ENCODE results near the gene PIPOX. TPM values are rescaled to one million over a fixed set of nuclear protein-coding genes. Genes with fewer than 3 reads are reported as not detected.

The PIPOX gene
- total RNA-seq, 2 donors from 2014 or later = 4.3 to 7.8 TPM

GRCh38 chr17:29005936-29006511 lies 36.9 kb upstream of the PIPOX start, which contains the start of gene SEZ6:
SEZ6 (minus strand) TSS chr17:29006033; CDS start chr17:29005869, 164 bp downstream.
- TF ChIP-seq CTCF (IDR thresholded peaks at IDR 0.05) = peak; percentile 49
- DNase-seq (ENCODE audit: low spot score) = no peak
- peaks cover 6% of the 10 kb centered on the region for H3K27me3 ChIP-seq (replicated peaks; ENCODE audit: insufficient read depth)
- no peak within 1 kb of the TSS for H3K27ac ChIP-seq
- no peak within 1 kb of the TSS for H3K4me3 ChIP-seq
- H3K36me3 ChIP-seq = no peaks in the 10 kb centered on the region
- no peak for ATAC-seq (ENCODE audit: insufficient number of reproducible peaks, low FRiP score, low read depth)
- H3K4me1 ChIP-seq (ENCODE audit: control insufficient read depth in 1 of 2, low read depth in 2 of 2) = no peaks in the 10 kb centered on the region
- no peaks in the 10 kb centered on the region for H3K9me3 ChIP-seq

- Histone ChIP-seq H3K27ac (no peak overlapping the region), H3K36me3 (no peaks in the 10 kb centered on the region), H3K4me1 (ENCODE audit: control insufficient read depth in 1 of 2, low read depth in 2 of 2) (no peaks in the 10 kb centered on the region), H3K4me3 (no peak overlapping the region), H3K27me3 (replicated peaks; ENCODE audit: insufficient read depth) (peaks cover 6% of the 10 kb centered on the region), H3K9me3 (no peaks in the 10 kb centered on the region)
- no peak for TF ChIP-seq CTCF (IDR thresholded peaks at IDR 0.05)
- DNase-seq (ENCODE audit: low spot score) (no peak), ATAC-seq (ENCODE audit: insufficient number of reproducible peaks, low FRiP score, low read depth) (no peak)
These were observed 35.5 kb upstream of the PIPOX start for GRCh38 chr17:29007456-29007855.

DNA sequence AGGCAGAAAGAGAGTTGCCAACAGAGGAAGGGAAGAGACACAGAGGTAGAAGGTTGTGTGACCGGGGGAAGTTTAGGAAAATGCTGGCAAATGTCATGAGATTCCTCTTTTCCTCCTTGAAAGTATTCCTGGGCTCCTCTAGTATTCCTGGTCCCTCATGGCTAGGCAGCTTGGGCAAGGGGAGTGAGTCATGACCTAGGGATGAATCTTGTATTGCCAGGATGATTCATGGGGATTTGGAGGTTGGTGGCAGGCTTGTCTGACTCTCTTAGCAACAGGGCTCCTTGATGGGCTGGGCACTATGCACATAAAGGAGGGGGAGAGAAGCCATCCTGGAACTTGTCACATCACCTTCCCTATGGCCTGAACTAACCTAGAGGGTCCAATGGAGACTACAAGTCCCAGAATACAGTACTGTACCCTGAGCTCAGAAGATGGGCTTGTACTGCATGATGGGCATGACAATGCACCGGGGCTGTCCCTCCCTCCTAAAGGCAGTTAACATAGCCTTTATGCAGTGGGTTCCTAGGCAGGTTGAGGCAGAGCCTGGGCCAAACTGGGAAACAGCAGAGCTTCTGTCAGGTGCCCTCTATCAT lies 35.0 kb upstream of the PIPOX start:
- H3K4me1 ChIP-seq (ENCODE audit: control insufficient read depth in 1 of 2, low read depth in 2 of 2) = no peaks in the 10 kb centered on the region
- H3K27ac ChIP-seq = no peak overlapping the region
- no peak for TF ChIP-seq CTCF (IDR thresholded peaks at IDR 0.05)
- no peaks in the 10 kb centered on the region for H3K36me3 ChIP-seq
- no peak overlapping the region for H3K4me3 ChIP-seq
- peaks cover 6% of the 10 kb centered on the region for H3K27me3 ChIP-seq (replicated peaks; ENCODE audit: insufficient read depth)
- no peaks in the 10 kb centered on the region for H3K9me3 ChIP-seq
- no peak for DNase-seq (ENCODE audit: low spot score)
- ATAC-seq (ENCODE audit: insufficient number of reproducible peaks, low FRiP score, low read depth) = no peak

DNA sequence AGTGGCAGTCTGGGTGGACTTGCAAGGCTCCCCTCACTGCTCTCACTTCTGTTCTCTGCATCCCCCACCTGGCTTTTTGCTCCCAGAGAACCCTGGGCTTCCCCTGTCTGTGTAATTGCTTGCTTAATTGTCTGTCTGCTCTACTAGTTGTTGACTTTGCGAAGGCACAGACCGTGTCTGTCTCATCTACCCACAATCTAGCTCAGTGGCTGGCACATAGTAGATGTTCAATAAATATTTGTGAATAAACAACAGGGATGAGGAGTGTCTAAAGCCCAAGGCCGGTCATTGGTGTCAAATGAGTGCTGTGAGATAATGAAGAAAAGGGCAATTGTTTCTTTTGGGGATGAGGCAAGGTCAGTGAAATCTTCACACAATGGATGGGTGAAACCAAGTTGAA lies 34.4 kb upstream of the PIPOX start:
- Histone ChIP-seq H3K27ac (no peak overlapping the region), H3K4me3 (no peak overlapping the region), H3K9me3 (no peaks in the 10 kb centered on the region), H3K4me1 (ENCODE audit: control insufficient read depth in 1 of 2, low read depth in 2 of 2) (no peaks in the 10 kb centered on the region), H3K36me3 (no peaks in the 10 kb centered on the region), H3K27me3 (replicated peaks; ENCODE audit: insufficient read depth) (peaks cover 6% of the 10 kb centered on the region)
- ATAC-seq (ENCODE audit: insufficient number of reproducible peaks, low FRiP score, low read depth) (no peak), DNase-seq (ENCODE audit: low spot score) (no peak)
- no peak for TF ChIP-seq CTCF (IDR thresholded peaks at IDR 0.05)

GRCh38 chr17:29010129-29010528 lies 32.8 kb upstream of the PIPOX start:
- DNase-seq (ENCODE audit: low spot score) (no peak), ATAC-seq (ENCODE audit: insufficient number of reproducible peaks, low FRiP score, low read depth) (no peak)
- H3K4me1 ChIP-seq (ENCODE audit: control insufficient read depth in 1 of 2, low read depth in 2 of 2) = no peaks in the 10 kb centered on the region
- no peaks in the 10 kb centered on the region for H3K9me3 ChIP-seq
- H3K27ac ChIP-seq = no peak overlapping the region
- H3K4me3 ChIP-seq = no peak overlapping the region
- no peaks in the 10 kb centered on the region for H3K36me3 ChIP-seq
- peaks cover 6% of the 10 kb centered on the region for H3K27me3 ChIP-seq (replicated peaks; ENCODE audit: insufficient read depth)
- TF ChIP-seq CTCF (IDR thresholded peaks at IDR 0.05) = no peak

Measured in thoracic aorta (tissue), 2 donors.